Measurements from ENCODE around the gene MPPE1.
"Not testable (repeated sequence)": the region's sequence is repeated elsewhere in the genome, so short reads cannot be mapped to it uniquely, and the experiment has no call there.

DNA sequence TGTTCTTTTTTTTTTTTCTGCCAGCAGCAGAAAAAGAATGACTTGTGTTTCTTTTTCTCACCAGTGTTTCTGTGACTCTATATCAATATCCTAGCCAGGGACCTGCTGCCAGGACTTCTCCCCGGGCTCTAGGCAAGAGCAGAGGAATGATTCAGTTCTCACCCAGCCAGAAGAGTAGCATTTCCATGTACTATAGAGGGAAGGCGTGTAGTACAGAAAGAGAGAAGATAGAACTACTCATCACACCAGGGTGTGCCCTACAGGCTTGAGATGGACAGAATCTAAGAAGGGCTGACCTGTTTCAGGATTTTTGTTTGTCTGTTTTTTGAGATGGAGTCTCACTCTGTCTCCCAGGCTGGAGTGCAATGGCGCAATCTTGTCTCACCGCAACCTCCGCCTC is 11.4 kb upstream of the MPPE1 start:
- TF ChIP-seq EZH2 (IDR thresholded peaks at IDR 0.05; ENCODE audit: borderline replicate concordance, low read length), result not testable (repeated sequence)
- TF ChIP-seq, protein P1, sequence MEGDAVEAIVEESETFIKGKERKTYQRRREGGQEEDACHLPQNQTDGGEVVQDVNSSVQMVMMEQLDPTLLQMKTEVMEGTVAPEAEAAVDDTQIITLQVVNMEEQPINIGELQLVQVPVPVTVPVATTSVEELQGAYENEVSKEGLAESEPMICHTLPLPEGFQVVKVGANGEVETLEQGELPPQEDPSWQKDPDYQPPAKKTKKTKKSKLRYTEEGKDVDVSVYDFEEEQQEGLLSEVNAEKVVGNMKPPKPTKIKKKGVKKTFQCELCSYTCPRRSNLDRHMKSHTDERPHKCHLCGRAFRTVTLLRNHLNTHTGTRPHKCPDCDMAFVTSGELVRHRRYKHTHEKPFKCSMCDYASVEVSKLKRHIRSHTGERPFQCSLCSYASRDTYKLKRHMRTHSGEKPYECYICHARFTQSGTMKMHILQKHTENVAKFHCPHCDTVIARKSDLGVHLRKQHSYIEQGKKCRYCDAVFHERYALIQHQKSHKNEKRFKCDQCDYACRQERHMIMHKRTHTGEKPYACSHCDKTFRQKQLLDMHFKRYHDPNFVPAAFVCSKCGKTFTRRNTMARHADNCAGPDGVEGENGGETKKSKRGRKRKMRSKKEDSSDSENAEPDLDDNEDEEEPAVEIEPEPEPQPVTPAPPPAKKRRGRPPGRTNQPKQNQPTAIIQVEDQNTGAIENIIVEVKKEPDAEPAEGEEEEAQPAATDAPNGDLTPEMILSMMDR (IDR thresholded peaks at IDR 0.05; ENCODE audit: low read length), result not testable (repeated sequence)

Data from OCI-LY1 (cell line).